HG03095 (cell line): ENCODE results near the gene LPXN.

Experiments
- ATAC-seq: cut with Tn5 transposase; IDR thresholded peaks from one replicate; pipeline ENCODE4 v1.9.1; 2021; ENCODE audit warnings: moderate library complexity; ENCODE audit not compliant: unreplicated experiment

Gene LPXN

DNA sequence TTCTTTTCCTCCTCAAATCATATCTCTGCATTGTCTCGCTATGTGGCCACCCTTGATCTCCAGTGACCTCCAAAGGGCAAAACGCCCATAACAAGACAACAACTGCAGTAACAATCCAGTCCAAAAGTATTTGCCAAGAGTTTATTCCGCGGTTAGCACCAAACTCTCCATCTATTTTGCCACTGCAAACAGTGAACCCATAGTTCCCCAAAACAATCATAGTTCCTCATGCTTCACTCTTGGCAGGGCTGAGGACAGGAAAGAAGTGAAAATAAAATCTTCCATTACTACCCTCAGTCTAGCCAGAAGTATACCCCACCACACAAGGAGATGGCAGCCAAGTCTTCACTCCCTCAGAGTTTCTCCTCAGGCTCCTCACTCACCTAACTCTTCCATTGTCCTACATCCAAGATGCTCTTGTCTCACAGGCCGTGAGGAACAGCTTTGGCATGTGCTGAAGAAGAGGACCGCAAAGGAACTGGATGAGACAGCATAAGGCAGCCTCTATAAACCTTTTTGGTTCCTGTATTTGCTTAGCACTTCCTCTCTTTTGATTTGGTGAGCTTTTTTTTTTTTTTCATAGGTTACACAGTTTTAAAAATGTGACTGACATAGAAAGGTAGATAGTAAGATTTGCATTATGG is at the start of gene LPXN:
Gene LPXN, minus strand, starts transcription at position 480 of the 644 bp plus-strand sequence. Its CDS starts 84 bp downstream, at position 396.
- no peak for ATAC-seq

GRCh38 chr11:58625086-58625485 is 49.4 kb upstream of the LPXN start:
- ATAC-seq, result no peak

GRCh38 chr11:58622344-58622743 is 46.7 kb upstream of the LPXN start, which contains the start of gene CNTF:
CNTF (plus strand) TSS chr11:58622665; CDS start chr11:58622753, 88 bp downstream.
- no peak for ATAC-seq

DNA sequence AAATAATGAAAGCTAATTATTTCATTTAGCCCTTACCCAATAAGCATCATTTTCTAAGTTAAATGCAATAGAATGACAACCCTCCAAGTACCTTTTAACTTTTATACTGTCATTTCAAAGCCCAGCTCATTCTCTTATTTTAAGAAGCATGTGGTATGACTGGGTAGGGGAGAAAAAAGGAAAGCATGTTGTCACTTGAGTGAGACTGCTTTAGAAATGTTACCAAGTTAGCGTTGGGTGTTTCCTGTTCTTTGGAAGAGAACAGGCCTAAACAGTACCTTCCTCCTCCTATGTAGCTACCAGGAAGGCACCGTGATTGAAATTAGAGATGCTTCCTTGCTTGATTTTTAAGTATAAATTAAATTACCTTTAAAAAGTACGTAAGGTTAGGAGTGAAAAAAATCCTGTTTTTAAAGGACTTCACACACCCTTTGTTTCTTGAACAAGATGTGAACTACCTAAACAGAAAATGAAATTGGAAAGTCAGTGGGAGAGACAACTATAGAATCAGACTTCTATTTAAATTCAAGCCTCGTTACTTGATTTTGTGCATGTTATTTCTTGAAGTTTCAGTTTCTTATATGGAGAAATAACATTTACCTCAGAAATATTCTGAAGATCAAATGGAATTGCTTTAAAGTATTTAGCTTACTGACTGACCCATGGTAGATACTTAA is 46.1 kb upstream of the LPXN start:
- no peak for ATAC-seq

GRCh38 chr11:58617976-58618557 is 42.4 kb upstream of the LPXN start:
- no peak for ATAC-seq

DNA sequence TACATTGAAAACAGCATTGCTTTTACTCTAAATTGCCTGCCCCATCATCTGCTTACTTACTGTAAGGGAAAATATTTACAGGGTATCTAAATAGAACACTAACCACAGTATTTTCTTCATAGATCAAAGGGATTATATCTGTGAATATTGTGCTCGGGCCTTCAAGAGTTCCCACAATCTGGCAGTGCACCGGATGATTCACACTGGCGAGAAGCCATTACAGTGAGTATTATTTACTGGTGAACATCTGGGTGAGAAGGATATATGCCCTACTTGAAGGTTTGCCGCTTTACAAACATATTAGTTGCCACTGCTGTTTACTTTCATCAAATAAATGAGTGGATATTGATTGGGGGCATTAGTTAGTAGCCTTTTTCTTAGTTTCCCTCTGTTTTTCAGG is 40.9 kb upstream of the LPXN start:
- ATAC-seq, result no peak

DNA sequence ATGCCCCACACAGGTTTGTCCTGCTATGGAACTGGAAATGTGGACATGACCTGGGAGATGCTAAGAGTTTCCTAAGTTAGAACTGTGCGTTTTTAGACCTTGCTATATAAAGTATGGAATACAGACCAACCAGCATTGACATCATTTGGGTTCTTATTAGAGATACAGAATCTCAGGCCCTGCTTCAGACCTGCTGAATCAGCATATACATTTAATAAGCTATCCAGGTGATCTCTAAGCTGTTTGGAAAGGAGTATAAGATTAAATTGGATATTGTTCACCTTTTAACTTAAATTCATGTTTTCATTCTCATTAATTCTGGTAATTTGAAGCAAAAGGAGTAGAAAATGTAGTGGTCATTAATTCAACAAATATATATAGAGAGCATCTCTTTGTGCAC is 39.9 kb upstream of the LPXN start:
- no peak for ATAC-seq

- ATAC-seq, result no peak
These were observed 37.6 kb upstream of the LPXN start for GRCh38 chr11:58613228-58613627.

DNA sequence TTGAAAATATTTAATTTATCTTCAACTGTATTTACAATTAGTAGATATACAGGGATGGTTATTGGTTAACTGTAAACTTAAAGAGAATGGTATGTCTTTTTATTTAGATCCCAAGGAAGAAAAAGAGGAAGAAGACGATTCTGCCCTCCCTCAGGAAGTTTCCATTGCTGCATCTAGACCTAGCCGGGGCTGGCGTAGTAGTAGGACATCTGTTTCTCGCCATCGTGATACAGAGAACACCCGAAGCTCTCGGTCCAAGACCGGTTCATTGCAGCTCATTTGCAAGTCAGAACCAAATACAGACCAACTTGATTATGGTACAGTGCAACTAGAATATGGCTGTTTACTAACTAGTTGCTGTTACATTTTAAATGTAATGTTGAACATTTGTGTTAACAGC is 34.1 kb upstream of the LPXN start:
- ATAC-seq, result no peak

DNA sequence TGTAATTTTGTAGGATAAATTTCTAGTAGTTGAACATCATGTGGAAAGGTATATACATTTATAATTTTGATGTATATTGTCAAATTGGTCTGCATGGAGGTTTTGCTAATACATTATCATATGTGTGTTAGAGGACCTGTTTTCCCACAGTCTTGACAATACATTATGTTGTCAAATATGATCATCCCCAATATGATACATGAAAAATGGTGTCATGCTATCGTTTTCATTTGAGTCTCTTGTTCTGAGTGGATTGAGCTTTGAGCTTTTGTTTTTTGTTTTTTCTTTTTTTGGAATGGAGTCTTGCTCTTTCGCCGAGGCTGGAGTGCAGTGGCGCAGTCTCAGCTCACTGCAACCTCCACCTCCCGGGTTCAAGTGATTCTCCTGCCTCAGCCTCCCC is 32.7 kb upstream of the LPXN start:
- no peak for ATAC-seq

- ATAC-seq, result no peak
These were observed 31.5 kb upstream of the LPXN start for GRCh38 chr11:58606930-58607714.

DNA sequence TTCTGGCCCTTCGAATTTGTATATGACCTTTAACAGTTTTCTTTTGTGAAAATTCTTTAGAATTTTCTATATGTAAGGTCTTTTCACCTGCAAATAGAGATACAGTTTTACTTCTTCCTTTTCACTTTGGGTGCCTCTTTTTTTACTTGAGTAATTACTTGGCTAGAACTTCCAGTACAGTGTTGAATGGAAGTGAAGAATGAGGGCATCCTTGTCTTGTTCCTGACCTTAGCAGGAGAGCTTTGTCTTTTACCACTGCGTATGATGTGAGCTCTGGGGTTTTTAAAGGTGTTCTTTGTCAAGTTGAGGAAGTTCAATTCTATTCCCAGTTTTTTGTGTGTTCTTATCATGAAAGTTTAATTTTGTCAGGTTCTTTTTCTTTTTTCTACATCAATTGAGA is 24.9 kb upstream of the LPXN start:
- ATAC-seq, result no peak

DNA sequence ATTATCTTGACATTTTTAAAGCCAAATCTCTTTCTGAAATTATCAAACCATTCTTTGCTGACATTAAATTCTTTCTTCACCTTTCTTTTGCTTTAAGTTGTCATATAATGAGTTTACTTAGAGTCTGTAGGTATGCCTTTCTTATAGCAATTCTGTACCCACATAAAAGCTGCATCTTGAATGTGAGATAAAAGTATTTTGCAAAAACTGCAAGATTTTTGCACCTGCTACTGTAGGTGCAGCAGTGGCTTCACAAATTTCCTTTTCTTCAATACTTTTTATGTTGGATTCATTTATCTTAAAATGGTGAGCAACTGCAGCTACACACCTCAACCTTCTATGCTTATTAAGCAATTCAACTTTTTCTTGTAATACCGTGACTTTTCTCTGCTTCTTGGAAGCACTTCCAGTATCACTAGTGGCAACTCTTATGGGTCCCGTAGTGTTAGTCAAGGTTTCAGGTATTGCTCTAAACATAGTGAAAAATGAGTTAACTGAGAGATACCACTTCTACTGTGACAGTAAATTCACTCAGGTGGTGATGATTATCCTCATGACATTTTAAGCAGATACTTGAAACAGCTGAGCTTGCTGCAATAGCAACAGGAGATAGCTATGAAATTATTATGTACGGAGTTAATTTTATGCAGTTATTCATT is 22.0 kb upstream of the LPXN start:
- no peak for ATAC-seq

GRCh38 chr11:58596621-58597020 is 21.0 kb upstream of the LPXN start:
- no peak for ATAC-seq

DNA sequence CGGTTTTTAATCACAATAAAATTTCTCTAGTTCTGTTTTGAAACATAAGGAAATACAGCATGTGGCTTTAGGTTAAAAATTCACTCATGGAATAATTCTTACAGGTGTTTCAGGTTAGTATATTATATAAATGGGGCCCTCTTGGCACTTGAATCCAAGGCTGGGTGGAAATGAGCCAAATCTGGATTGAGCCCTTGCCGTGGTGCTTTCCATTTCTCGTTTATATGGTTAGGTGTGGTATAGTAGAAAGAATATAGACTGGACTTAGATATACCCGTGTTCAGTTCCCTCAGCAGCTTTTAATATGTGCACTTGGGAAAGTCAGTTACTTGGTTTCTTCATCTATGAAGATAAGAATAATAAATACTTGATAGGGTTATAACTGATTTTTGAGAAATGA is 19.2 kb upstream of the LPXN start:
- no peak for ATAC-seq

GRCh38 chr11:58592760-58593472 is 17.3 kb upstream of the LPXN start:
- no peak for ATAC-seq

- no peak for ATAC-seq
These were observed 16.0 kb upstream of the LPXN start for GRCh38 chr11:58591659-58592058.

- no peak for ATAC-seq
These were observed 11.3 kb upstream of the LPXN start for GRCh38 chr11:58586998-58587397.

DNA sequence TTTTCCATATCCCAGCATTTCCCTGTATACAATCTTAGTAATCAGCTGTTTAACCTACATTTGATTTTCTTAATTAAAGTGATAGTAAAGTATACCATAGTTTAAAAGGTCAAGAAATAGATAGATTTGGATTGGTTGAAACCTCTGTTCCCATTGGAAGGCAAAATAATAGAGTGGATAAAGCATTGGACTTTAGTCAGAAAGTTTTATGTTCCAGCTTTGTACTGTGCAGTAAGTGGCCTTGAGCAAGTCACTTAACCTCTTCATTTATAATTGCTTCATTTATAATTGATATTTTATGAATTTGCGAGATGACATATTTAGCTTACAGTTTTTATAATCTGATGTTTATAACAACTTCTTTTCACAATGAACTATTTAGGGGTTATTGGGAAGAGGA is 6.8 kb upstream of the LPXN start:
- no peak for ATAC-seq

DNA sequence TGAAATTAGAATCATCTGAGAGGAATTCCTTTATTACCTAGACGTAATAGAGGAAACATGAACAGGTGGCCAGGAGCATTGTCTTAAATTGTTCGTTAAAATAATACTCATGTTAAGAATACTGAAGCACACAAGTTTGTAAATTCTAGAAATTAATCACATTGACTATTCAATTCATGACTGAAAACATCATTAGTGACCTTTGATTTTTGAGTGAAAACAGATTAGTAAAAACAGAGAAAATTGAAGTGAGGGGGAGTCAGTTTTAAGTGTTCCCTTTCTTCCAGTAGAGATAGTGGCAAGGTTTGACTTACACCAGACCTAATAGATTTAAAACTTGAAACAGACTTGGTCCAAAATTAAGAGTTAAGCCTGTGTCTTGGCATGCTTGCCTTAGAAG is 4.7 kb upstream of the LPXN start:
- ATAC-seq, result no peak
